Mucosa of rectum (tissue), 2 donors: ENCODE results near the gene PIK3R5.
"Not testable (repeated sequence)": the region's sequence is repeated elsewhere in the genome, so short reads cannot be mapped to it uniquely, and the experiment has no call there.

ENCODE experiments used
- H3K27ac ChIP-seq, 2 donors: one replicate each; pipeline ENCODE4 v1.7.0; 2013; ENCODE audit warnings: inconsistent platforms in 2 of 2, low read depth in 2 of 2, low read length in 2 of 2
- H3K27me3 ChIP-seq, 2 donors: one replicate each; pipeline ENCODE4 v1.7.0; 2013; ENCODE audit warnings: low read length in 2 of 2; ENCODE audit not compliant: control insufficient read depth in 2 of 2, insufficient read depth in 2 of 2
- H3K36me3 ChIP-seq, 2 donors: one replicate each; pipeline ENCODE4 v1.7.0; 2013; ENCODE audit warnings: low read length in 2 of 2; ENCODE audit not compliant: control insufficient read depth in 2 of 2, insufficient read depth in 2 of 2
- H3K4me1 ChIP-seq, 2 donors: one replicate each; pipeline ENCODE4 v1.7.0; 2013; ENCODE audit warnings: low read length in 2 of 2, mild to moderate bottlenecking in 1 of 2; ENCODE audit not compliant: control insufficient read depth in 2 of 2, insufficient read depth in 2 of 2
- H3K4me3 ChIP-seq, 2 donors: one replicate each; pipeline ENCODE4 v1.7.0; 2013; ENCODE audit warnings: low read length in 2 of 2
- H3K9ac ChIP-seq, 2 donors: one replicate each; pipeline ENCODE4 v1.7.0; 2013; ENCODE audit warnings: low read length in 2 of 2, low read depth in 1 of 2, mild to moderate bottlenecking in 1 of 2
- H3K9me3 ChIP-seq, 2 donors: one replicate each; pipeline ENCODE4 v1.7.0; 2013; ENCODE audit warnings: low read length in 2 of 2; ENCODE audit not compliant: control insufficient read depth in 2 of 2
- donor health status: healthy.
- donor health status: Normal muscosa, but diverticular disease.

PIK3R5 gene

GRCh38 chr17:9003355-9004131, 38.0 kb upstream of the PIK3R5 start:
- Histone ChIP-seq H3K4me1 (no peaks in the 10 kb centered on the region), H3K36me3 (no peaks in the 10 kb centered on the region), H3K27ac (no peak overlapping the region), H3K9ac (no peak overlapping the region), H3K27me3 (peaks cover 24 to 33% of the 10 kb centered on the region in 2 donors), H3K4me3 (peak overlapping the region; percentile 39 to 41), H3K9me3 (no peaks in the 10 kb centered on the region)

DNA sequence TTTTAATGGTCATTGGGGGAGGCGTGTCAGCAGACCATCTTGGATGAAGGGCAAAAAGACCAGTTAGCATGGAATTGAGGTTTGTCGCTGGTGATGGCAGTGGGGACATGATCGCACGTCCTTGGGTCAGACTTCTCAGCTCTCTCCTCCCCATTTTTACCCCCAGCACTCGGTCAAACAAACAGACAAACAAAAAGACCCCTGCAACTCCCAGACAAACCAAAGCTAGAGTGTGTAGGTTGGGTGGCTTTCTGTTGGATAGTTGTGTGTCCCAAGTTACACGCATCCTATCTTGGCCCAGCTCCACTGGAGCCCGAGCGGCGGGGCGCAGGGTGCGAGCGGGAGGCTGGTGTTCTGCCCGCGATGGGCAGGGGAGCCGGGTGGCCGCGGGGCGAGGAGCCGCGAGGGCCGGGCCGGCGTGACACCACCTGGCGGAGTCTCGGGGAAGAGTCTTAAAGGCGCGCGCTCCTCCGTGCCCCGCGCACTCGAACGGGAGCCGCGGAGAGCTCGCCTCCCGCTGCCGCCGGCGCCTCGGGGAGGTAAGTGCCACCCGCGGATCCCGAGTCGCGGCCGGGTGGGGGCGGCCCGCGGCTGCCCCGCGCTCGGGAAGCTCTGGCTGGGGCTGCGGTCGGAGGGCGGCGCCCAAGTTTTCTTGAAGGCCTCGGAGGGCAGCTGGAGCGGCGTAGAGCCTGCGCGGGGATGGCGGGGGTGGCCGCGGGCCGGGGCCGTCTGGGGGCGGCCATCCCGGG, 37.3 kb upstream of the PIK3R5 start:
- Histone ChIP-seq H3K4me1 (no peaks in the 10 kb centered on the region), H3K27me3 (peaks cover 24 to 33% of the 10 kb centered on the region in 2 donors)

GRCh38 chr17:9002227-9002605, 36.7 kb upstream of the PIK3R5 start:
- Histone ChIP-seq H3K27me3 (peaks cover 24 to 33% of the 10 kb centered on the region in 2 donors), H3K9me3 (no peaks in the 10 kb centered on the region), H3K36me3 (no peaks in the 10 kb centered on the region), H3K9ac (no peak overlapping the region), H3K4me1 (no peaks in the 10 kb centered on the region), H3K27ac (no peak overlapping the region), H3K4me3 (no peak overlapping the region)

More for the DNA sequence above, 37.3 kb upstream of the PIK3R5 start:
- no peaks in the 10 kb centered on the region for H3K9me3 ChIP-seq
- peak overlapping the region in 1 of 2 donors; percentile 39 for H3K4me3 ChIP-seq
- peak overlapping the region in 1 of 2 donors; percentile 17 for H3K9ac ChIP-seq
- no peaks in the 10 kb centered on the region for H3K36me3 ChIP-seq
- H3K27ac ChIP-seq: no peak overlapping the region

GRCh38 chr17:9001559-9001958, 36.1 kb upstream of the PIK3R5 start:
- Histone ChIP-seq H3K9ac (no peak overlapping the region), H3K27ac (no peak overlapping the region), H3K27me3 (peaks cover 24 to 31% of the 10 kb centered on the region in 2 donors), H3K4me3 (no peak overlapping the region), H3K4me1 (no peaks in the 10 kb centered on the region), H3K9me3 (no peaks in the 10 kb centered on the region), H3K36me3 (no peaks in the 10 kb centered on the region)

DNA sequence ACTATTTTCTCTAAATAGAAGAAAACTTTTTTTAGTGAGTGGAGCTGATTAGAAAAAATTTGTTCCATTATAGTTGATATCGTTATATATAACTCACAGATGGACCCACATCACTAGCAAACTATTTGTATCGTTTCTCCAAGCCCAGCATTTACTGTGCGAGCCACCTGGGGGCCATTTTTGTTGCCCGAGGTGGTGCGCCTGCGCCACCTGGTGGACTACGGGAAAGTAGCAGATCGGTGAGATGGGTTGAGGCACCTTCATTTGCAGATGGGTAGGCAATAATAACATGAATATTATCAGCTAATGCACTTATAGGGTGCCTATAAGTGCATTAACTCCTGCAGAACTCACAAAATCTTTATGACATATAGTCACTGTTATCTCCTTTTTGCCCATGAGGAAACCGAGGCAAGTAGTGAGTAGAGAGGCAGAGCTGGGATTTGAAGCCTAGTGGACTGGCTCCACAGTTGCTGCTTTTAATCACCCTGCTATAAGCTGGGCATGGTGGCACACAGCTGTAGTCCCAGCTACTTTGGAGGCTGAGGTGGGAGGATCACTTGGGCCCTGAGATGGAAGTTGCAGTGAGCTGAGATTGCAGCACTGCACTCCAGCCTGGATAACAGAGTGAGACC, 32.6 kb upstream of the PIK3R5 start:
- no peak overlapping the region for H3K27ac ChIP-seq
- no peaks in the 10 kb centered on the region for H3K36me3 ChIP-seq
- no peak overlapping the region for H3K9ac ChIP-seq
- no peaks in the 10 kb centered on the region for H3K4me1 ChIP-seq
- no peak overlapping the region for H3K4me3 ChIP-seq
- H3K9me3 ChIP-seq: no peaks in the 10 kb centered on the region
- peaks cover 5 to 9% of the 10 kb centered on the region in 2 donors for H3K27me3 ChIP-seq

DNA sequence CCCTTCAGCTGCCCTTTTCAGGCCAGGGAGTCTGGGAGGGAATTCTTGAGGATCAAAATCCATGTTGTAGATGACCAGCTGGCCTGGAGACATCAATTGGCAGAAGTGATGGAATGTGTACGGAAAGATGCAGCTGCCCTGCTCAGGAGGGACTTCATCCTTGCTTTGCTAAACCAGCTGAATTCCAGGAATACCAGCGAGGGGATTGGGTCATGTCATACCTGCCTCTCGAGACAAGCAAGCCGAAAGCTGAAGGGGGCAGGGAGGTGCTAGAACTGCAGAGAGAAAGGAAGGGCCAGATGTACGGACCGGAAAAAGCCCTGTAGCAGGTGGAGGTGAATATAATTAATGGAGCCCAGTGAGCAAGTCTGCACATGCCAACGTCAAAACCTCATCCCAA, 30.2 kb upstream of the PIK3R5 start:
- Histone ChIP-seq H3K9me3 (no peaks in the 10 kb centered on the region), H3K27ac (no peak overlapping the region), H3K36me3 (no peaks in the 10 kb centered on the region), H3K27me3 (no peaks in the 10 kb centered on the region), H3K4me1 (no peaks in the 10 kb centered on the region), H3K9ac (no peak overlapping the region), H3K4me3 (no peak overlapping the region)

- Histone ChIP-seq H3K27ac (no peak overlapping the region), H3K4me1 (no peaks in the 10 kb centered on the region), H3K27me3 (no peaks in the 10 kb centered on the region), H3K9me3 (no peaks in the 10 kb centered on the region), H3K36me3 (no peaks in the 10 kb centered on the region), H3K4me3 (no peak overlapping the region), H3K9ac (no peak overlapping the region)
These were observed 28.8 kb upstream of the PIK3R5 start for GRCh38 chr17:8994319-8994718.

- Histone ChIP-seq H3K9ac (no peak overlapping the region), H3K36me3 (no peaks in the 10 kb centered on the region), H3K27me3 (no peaks in the 10 kb centered on the region), H3K4me3 (no peak overlapping the region), H3K27ac (no peak overlapping the region), H3K9me3 (no peaks in the 10 kb centered on the region), H3K4me1 (no peaks in the 10 kb centered on the region)
These were observed 26.2 kb upstream of the PIK3R5 start for GRCh38 chr17:8991514-8992285.

- H3K36me3 ChIP-seq, H3K27me3 ChIP-seq, H3K27ac ChIP-seq, H3K9me3 ChIP-seq, H3K9ac ChIP-seq, H3K4me1 ChIP-seq, H3K4me3 ChIP-seq: not testable (repeated sequence)
These were observed 22.9 kb upstream of the PIK3R5 start for GRCh38 chr17:8988263-8988935.
